ENCODE measurements around the gene PELI3.

The PELI3 gene

DNA sequence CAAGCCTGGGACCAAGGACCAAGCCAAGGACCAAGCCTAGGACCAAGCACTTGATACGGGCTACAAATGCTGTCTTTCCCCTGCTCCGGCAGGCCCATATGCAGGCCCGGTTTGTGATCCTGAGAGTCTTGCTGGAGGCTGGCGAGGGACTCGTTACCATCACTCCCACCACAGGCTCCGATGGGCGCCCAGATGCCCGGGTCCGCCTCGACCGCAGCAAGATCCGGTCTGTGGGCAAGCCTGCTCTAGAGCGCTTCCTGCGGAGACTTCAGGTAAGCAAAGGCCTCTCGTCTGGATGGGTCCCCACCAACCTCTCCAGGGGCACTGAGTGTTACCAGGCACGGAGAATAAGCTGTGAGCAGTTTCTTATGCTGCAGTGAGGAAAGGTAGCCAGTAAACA, 30.5 kb downstream of the PELI3 start:
- no CpG with 5 or more reads among the region's 16 CpGs for WGBS, 2 donors (ENCODE audit: extremely low coverage in 2 of 2, insufficient read length in 2 of 2, insufficient replicate concordance in 1 of 2)
- H2BK15ac ChIP-seq (ENCODE audit: low read length): no peak overlapping the region
- no peak overlapping the region for H3K18ac ChIP-seq (ENCODE audit: low read length)
- no peak overlapping the region for H2BK5ac ChIP-seq (ENCODE audit: low read length)
- peaks cover 24 to 77% of the 10 kb centered on the region in 2 donors for H3K36me3 ChIP-seq (replicated peaks in 1 of 2; ENCODE audit: control insufficient read depth in 2 of 2, insufficient read depth in 2 of 2, low read length in 2 of 2)
- no peak overlapping the region for H4K8ac ChIP-seq (ENCODE audit: low read depth, low read length)
- no peak overlapping the region for H2BK12ac ChIP-seq (ENCODE audit: low read length)
- peaks cover 0 to 4% of the 10 kb centered on the region in 2 donors for H3K9me3 ChIP-seq (replicated peaks in 1 of 2; ENCODE audit: control insufficient read depth in 2 of 2, insufficient read depth in 1 of 2, low read depth in 1 of 2, low read length in 2 of 2)
- no peak overlapping the region for H4K91ac ChIP-seq (ENCODE audit: low read depth, low read length, poor library complexity)
- no peak overlapping the region for H3K23ac ChIP-seq (ENCODE audit: low read depth, low read length, poor library complexity)
- no peak overlapping the region for H3K27ac ChIP-seq (replicated peaks; ENCODE audit: low read length)
- no peak overlapping the region for H3K4me2 ChIP-seq (ENCODE audit: insufficient read depth, low read length, poor library complexity, severe bottlenecking)
- H2AFZ ChIP-seq (ENCODE audit: low read length): no peak overlapping the region
- no peaks in the 10 kb centered on the region for H3K27me3 ChIP-seq (ENCODE audit: control insufficient read depth in 3 of 3, insufficient read depth in 3 of 3, low read depth in 1 of 3, low read length in 3 of 3)
- no peak overlapping the region for H3K4ac ChIP-seq (ENCODE audit: low read length)
- H3K9ac ChIP-seq (ENCODE audit: low read depth, low read length, poor library complexity): no peak overlapping the region
- no peak overlapping the region for H2AK5ac ChIP-seq (ENCODE audit: low read depth, low read length)
- no peaks in the 10 kb centered on the region for H3K79me1 ChIP-seq (ENCODE audit: low read depth, low read length)
- H3K4me1 ChIP-seq (ENCODE audit: control insufficient read depth in 2 of 2, insufficient read depth in 1 of 2, low read depth in 1 of 2, low read length in 2 of 2): no peaks in the 10 kb centered on the region
- no peak for DNase-seq (ENCODE audit: low spot score)
- no peak overlapping the region for H2BK120ac ChIP-seq (ENCODE audit: low read depth, low read length)
- no peak overlapping the region for H3K4me3 ChIP-seq (ENCODE audit: low read length in 2 of 2)
- no peak overlapping the region for H3K14ac ChIP-seq (ENCODE audit: low read length)

DNA sequence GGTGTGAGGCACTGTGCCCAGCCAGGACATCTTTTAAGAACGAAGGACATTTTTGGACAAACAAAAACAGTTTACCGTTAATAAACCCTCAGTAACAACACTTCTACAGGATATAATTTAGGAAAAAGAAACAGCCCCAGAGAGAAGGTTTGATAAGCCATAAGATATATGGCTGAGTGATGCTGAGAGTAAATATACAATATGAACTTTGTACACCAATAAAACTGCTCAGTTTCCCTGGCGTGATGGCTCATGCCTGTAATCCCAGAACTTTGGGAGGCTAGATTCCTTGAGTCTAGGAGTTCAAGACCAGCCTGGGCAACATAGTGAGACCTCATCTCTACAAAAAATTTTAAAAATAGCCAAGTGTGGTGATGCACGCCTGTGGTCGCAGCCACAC, 31.8 kb downstream of the PELI3 start:
- H3K36me3 ChIP-seq (replicated peaks in 1 of 2; ENCODE audit: control insufficient read depth in 2 of 2, insufficient read depth in 2 of 2, low read length in 2 of 2): peaks cover 15 to 71% of the 10 kb centered on the region in 2 donors

DNA sequence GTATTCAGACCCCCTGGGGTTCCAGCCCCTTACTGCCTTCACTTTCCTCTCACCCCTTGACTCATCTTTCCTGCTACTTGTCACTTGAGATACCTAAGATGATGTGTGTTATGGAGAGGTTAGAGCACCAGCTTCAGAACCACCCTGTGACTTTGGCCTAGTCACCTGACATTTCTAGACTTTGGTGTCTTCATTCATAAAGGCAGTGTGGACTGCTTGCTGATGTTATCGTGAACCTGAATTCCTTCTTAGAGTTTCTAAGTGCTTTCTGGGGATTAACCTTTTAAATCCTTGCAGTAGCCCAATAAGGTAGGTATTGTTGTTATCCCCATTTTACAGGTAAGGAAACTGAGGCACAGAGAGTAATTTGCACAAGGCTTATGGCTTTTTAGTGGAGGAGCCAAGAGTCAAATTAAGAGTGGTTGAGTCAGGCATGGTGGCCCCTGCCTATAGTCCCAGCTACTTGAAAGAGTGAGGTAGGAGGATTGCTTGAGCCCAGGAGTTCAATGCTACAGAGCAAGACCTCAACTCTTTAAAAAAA, 38.6 kb downstream of the PELI3 start:
- no peak overlapping the region for H3K4me2 ChIP-seq (ENCODE audit: insufficient read depth, low read length, poor library complexity, severe bottlenecking)
- H3K14ac ChIP-seq (ENCODE audit: low read length): no peak overlapping the region
- H3K4me3 ChIP-seq (ENCODE audit: low read length in 2 of 2): no peak overlapping the region
- DNase-seq (ENCODE audit: low spot score): no peak
- H4K8ac ChIP-seq (ENCODE audit: low read depth, low read length): no peak overlapping the region
- H3K23ac ChIP-seq (ENCODE audit: low read depth, low read length, poor library complexity): no peak overlapping the region
- H2AK5ac ChIP-seq (ENCODE audit: low read depth, low read length): no peak overlapping the region
- no CpG with 5 or more reads among the region's 1 CpG for WGBS, 2 donors (ENCODE audit: extremely low coverage in 2 of 2, insufficient read length in 2 of 2, insufficient replicate concordance in 1 of 2)
- H2BK120ac ChIP-seq (ENCODE audit: low read depth, low read length): no peak overlapping the region
- H3K4me1 ChIP-seq (ENCODE audit: control insufficient read depth in 2 of 2, insufficient read depth in 1 of 2, low read depth in 1 of 2, low read length in 2 of 2): peaks cover 0 to 2% of the 10 kb centered on the region in 2 donors
- H3K27ac ChIP-seq (replicated peaks; ENCODE audit: low read length): no peak overlapping the region
- H3K9ac ChIP-seq (ENCODE audit: low read depth, low read length, poor library complexity): no peak overlapping the region
- H2BK5ac ChIP-seq (ENCODE audit: low read length): no peak overlapping the region
- H3K9me3 ChIP-seq (replicated peaks in 1 of 2; ENCODE audit: control insufficient read depth in 2 of 2, insufficient read depth in 1 of 2, low read depth in 1 of 2, low read length in 2 of 2): no peaks in the 10 kb centered on the region
- H2BK15ac ChIP-seq (ENCODE audit: low read length): no peak overlapping the region
- H3K79me1 ChIP-seq (ENCODE audit: low read depth, low read length): no peaks in the 10 kb centered on the region
- no peak overlapping the region for H2BK12ac ChIP-seq (ENCODE audit: low read length)
- H3K4ac ChIP-seq (ENCODE audit: low read length): no peak overlapping the region
- no peak overlapping the region for H4K91ac ChIP-seq (ENCODE audit: low read depth, low read length, poor library complexity)
- no peak overlapping the region for H2AFZ ChIP-seq (ENCODE audit: low read length)
- no peak overlapping the region for H3K18ac ChIP-seq (ENCODE audit: low read length)
- peaks cover 13 to 43% of the 10 kb centered on the region in 2 donors for H3K36me3 ChIP-seq (replicated peaks in 1 of 2; ENCODE audit: control insufficient read depth in 2 of 2, insufficient read depth in 2 of 2, low read length in 2 of 2)
- no peaks in the 10 kb centered on the region for H3K27me3 ChIP-seq (ENCODE audit: control insufficient read depth in 3 of 3, insufficient read depth in 3 of 3, low read depth in 1 of 3, low read length in 3 of 3)

More for the DNA sequence above, 31.8 kb downstream of the PELI3 start:
- H2BK120ac ChIP-seq (ENCODE audit: low read depth, low read length): no peak overlapping the region
- H2AFZ ChIP-seq (ENCODE audit: low read length): no peak overlapping the region
- no peak overlapping the region for H3K4me3 ChIP-seq (ENCODE audit: low read length in 2 of 2)
- H3K4me1 ChIP-seq (ENCODE audit: control insufficient read depth in 2 of 2, insufficient read depth in 1 of 2, low read depth in 1 of 2, low read length in 2 of 2): no peaks in the 10 kb centered on the region
- no peaks in the 10 kb centered on the region for H3K27me3 ChIP-seq (ENCODE audit: control insufficient read depth in 3 of 3, insufficient read depth in 3 of 3, low read depth in 1 of 3, low read length in 3 of 3)
- H3K4me2 ChIP-seq (ENCODE audit: insufficient read depth, low read length, poor library complexity, severe bottlenecking): no peak overlapping the region
- H2AK5ac ChIP-seq (ENCODE audit: low read depth, low read length): no peak overlapping the region
- no peak overlapping the region for H3K9ac ChIP-seq (ENCODE audit: low read depth, low read length, poor library complexity)
- no peak overlapping the region for H3K27ac ChIP-seq (replicated peaks; ENCODE audit: low read length)
- H3K9me3 ChIP-seq (replicated peaks in 1 of 2; ENCODE audit: control insufficient read depth in 2 of 2, insufficient read depth in 1 of 2, low read depth in 1 of 2, low read length in 2 of 2): peaks cover 0 to 2% of the 10 kb centered on the region in 2 donors
- WGBS, 2 donors (ENCODE audit: extremely low coverage in 2 of 2, insufficient read length in 2 of 2, insufficient replicate concordance in 1 of 2): no CpG with 5 or more reads among the region's 5 CpGs
- H3K18ac ChIP-seq (ENCODE audit: low read length): no peak overlapping the region
- no peak overlapping the region for H2BK12ac ChIP-seq (ENCODE audit: low read length)
- no peaks in the 10 kb centered on the region for H3K79me1 ChIP-seq (ENCODE audit: low read depth, low read length)
- H2BK5ac ChIP-seq (ENCODE audit: low read length): no peak overlapping the region
- no peak overlapping the region for H3K23ac ChIP-seq (ENCODE audit: low read depth, low read length, poor library complexity)
- H3K14ac ChIP-seq (ENCODE audit: low read length): no peak overlapping the region
- H4K8ac ChIP-seq (ENCODE audit: low read depth, low read length): no peak overlapping the region
- H3K4ac ChIP-seq (ENCODE audit: low read length): no peak overlapping the region
- H4K91ac ChIP-seq (ENCODE audit: low read depth, low read length, poor library complexity): no peak overlapping the region
- no peak for DNase-seq (ENCODE audit: low spot score)
- H2BK15ac ChIP-seq (ENCODE audit: low read length): no peak overlapping the region

GRCh38 chr11:66509131-66509561, 42.4 kb downstream of the PELI3 start:
- no peak overlapping the region for H2AK5ac ChIP-seq (ENCODE audit: low read depth, low read length)
- H3K79me1 ChIP-seq (ENCODE audit: low read depth, low read length): peaks cover 3% of the 10 kb centered on the region
- H3K4me1 ChIP-seq (ENCODE audit: control insufficient read depth in 2 of 2, insufficient read depth in 1 of 2, low read depth in 1 of 2, low read length in 2 of 2): peaks cover 2% of the 10 kb centered on the region in 2 donors
- H3K4me3 ChIP-seq (ENCODE audit: low read length in 2 of 2): no peak overlapping the region
- H3K27me3 ChIP-seq (ENCODE audit: control insufficient read depth in 3 of 3, insufficient read depth in 3 of 3, low read depth in 1 of 3, low read length in 3 of 3): no peaks in the 10 kb centered on the region
- no peaks in the 10 kb centered on the region for H3K9me3 ChIP-seq (replicated peaks in 1 of 2; ENCODE audit: control insufficient read depth in 2 of 2, insufficient read depth in 1 of 2, low read depth in 1 of 2, low read length in 2 of 2)
- no peak overlapping the region for H3K23ac ChIP-seq (ENCODE audit: low read depth, low read length, poor library complexity)
- peaks cover 13 to 46% of the 10 kb centered on the region in 2 donors for H3K36me3 ChIP-seq (replicated peaks in 1 of 2; ENCODE audit: control insufficient read depth in 2 of 2, insufficient read depth in 2 of 2, low read length in 2 of 2)
- no peak overlapping the region for H3K4ac ChIP-seq (ENCODE audit: low read length)
- no peak overlapping the region for H4K91ac ChIP-seq (ENCODE audit: low read depth, low read length, poor library complexity)
- no CpG with 5 or more reads among the region's 7 CpGs for WGBS, 2 donors (ENCODE audit: extremely low coverage in 2 of 2, insufficient read length in 2 of 2, insufficient replicate concordance in 1 of 2)
- no peak overlapping the region for H3K27ac ChIP-seq (replicated peaks; ENCODE audit: low read length)
- no peak overlapping the region for H2BK12ac ChIP-seq (ENCODE audit: low read length)
- no peak overlapping the region for H3K9ac ChIP-seq (ENCODE audit: low read depth, low read length, poor library complexity)
- H2BK15ac ChIP-seq (ENCODE audit: low read length): no peak overlapping the region
- H3K4me2 ChIP-seq (ENCODE audit: insufficient read depth, low read length, poor library complexity, severe bottlenecking): no peak overlapping the region
- no peak overlapping the region for H2BK120ac ChIP-seq (ENCODE audit: low read depth, low read length)
- no peak overlapping the region for H2BK5ac ChIP-seq (ENCODE audit: low read length)
- DNase-seq (ENCODE audit: low spot score): no peak
- no peak overlapping the region for H4K8ac ChIP-seq (ENCODE audit: low read depth, low read length)
- no peak overlapping the region for H3K18ac ChIP-seq (ENCODE audit: low read length)
- H3K14ac ChIP-seq (ENCODE audit: low read length): no peak overlapping the region
- no peak overlapping the region for H2AFZ ChIP-seq (ENCODE audit: low read length)
